ENCODE measurements around the gene PLPP3.

- no peak for TF ChIP-seq CTCF (IDR thresholded peaks at IDR 0.05)
- TF ChIP-seq POLR2A (IDR thresholded peaks at IDR 0.05), result no peak
Measured at GRCh38 chr1:56478734-56479133, 100.6 kb downstream of the PLPP3 start.

All from esophagus squamous epithelium (tissue), 4 donors.